ENCODE data around the gene ABCG4. TPM values are rescaled to one million over a fixed set of nuclear protein-coding genes. Genes with fewer than 3 reads are reported as not detected.
A peak's percentile ranks its signal among the peaks of the same experiment; 100 is the strongest.
"Not testable (repeated sequence)": the region's sequence is repeated elsewhere in the genome, so short reads cannot be mapped to it uniquely, and the experiment has no call there.

Gene ABCG4
- total RNA-seq, 1 donor from 2014 or later, result 1.1 TPM

- intact Hi-C loops (cut with micrococcal nuclease), result no loop called here
- ATAC-seq (peak; percentile 67), DNase-seq (no peak)
Observed at GRCh38 chr11:119195680-119196079, 46.8 kb downstream of the ABCG4 start.

DNA sequence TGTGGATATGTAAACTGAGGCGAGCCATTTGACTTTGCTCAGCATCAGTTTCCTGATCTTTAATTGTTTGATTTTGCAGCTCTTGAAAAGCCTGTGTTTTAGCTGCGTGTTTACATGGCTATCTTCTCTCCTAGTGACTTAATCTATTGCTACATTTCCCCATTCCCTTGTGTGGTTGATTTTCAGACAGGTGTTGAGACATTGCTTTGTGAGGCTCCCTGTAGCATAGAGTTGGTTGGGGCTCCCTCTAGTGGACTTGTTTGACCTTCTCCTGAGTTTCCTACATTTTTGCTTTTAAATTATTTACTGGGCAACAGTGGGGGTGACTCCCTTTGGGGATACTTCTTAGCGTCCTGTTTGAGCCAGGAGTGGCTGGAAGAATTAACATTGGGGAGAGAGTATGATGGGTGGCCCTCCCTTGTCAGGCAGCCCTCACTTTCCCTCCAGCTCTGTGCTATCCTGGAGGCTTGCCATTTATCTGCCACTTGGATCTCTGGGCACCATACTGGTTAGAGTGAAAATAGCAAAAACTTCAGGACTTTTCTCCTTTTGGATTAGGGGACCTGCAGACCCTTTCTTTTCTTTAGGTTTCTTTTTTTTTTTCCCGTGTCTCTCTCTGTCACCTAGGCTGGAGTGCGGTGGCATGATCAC lies 48.1 kb downstream of the ABCG4 start:
- ATAC-seq (peak; percentile 89), DNase-seq (no peak)
- intact Hi-C loops (cut with micrococcal nuclease), result no loop called here

DNA sequence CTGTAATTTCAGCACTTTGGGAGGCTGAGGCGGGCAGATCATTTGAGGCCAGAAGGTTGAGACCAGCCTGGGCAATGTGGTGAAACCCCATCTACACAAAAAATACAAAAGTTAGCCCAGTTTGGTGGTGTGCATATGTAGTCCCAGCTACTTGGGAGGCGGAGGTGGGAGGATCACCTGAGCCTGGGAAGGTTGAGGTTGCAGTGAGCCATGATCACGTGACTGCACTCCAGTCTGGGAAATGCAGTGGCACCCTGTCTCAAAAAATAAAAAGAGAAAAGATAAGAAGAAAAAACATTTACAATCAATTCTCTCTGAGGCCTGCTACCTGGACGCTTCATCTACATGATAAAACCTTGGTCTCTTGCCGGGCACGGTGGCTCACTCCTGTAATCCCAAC lies 50.1 kb downstream of the ABCG4 start:
- intact Hi-C loops (cut with micrococcal nuclease), result no loop called here
- ATAC-seq (no peak), DNase-seq (no peak)

DNA sequence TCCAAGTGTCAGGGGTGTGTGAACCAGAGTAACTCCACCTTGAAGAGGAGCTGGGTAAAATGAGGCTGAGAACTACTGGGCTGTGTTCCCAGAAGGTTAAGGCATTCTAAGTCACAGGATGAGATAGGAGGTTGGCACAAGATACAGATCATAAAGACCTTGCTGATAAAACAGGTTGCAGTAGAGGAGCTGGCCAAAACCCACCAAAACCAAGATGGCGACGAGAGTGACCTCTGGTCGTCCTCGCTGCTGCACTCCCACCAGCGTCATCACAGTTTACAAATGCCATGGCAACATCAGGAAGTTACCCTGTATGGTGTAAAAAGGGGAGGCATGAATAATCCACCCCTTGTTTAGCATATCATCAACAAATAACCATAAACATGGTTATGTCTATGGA lies 52.4 kb downstream of the ABCG4 start:
- DNase-seq; ATAC-seq; intact Hi-C loops (cut with micrococcal nuclease): not testable (repeated sequence)

- intact Hi-C loops (cut with micrococcal nuclease), result no loop called here
Observed at GRCh38 chr11:119202554-119202953, 53.7 kb downstream of the ABCG4 start.

DNA sequence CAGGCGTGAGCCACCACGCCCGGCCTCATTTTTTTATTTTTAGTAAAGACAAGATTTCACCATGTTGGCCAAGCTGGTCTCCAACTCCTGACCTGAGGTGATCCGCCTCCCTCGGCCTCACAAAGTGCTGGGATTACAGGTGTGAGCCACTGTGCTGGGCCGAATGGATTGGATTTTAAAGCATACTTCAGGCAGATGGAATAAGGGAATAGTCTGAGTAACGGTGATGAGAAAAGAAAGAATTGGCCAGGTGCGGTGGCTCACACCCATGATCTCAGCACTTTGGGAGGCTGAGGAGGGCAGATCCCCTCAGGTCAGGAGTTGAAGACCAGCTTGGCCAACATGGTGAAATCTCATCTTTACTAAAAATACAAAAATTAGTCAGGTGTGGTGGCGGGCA lies 55.2 kb downstream of the ABCG4 start:
- ATAC-seq (no peak), DNase-seq (no peak)
- intact Hi-C loops (cut with micrococcal nuclease), result no loop called here

More at GRCh38 chr11:119202554-119202953, 53.7 kb downstream of the ABCG4 start:
- no peak for DNase-seq
- no peak for ATAC-seq

DNA sequence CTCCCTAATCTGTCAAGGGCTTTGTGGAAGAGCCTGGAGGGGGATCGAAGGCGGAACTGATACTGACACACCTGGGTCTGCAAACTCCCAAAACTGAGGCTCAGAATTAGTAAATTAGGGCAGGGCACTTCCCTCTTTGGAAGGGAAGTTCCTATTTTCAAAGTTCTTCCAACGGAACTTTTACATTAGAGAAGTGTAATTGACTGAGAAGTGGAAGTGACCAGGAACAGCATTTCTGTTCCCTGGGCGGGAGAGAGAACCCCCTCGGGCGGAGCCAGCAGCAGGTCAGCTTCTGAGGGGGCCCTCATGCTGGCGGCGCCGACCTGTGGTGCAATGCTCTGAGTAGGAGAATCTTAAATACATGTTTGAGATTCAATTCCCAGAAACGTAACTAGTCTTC lies 56.2 kb downstream of the ABCG4 start:
- DNase-seq (peak; percentile 50), ATAC-seq (no peak)
- intact Hi-C loops (cut with micrococcal nuclease), result loop anchor here (5.0 kb wide), 1 partner anchor 77 kb away; no protein-coding TSS in a partner anchor

GRCh38 chr11:119205574-119206510 lies 57.0 kb downstream of the ABCG4 start, which contains the start of gene CBL:
Gene CBL, plus strand, starts transcription at chr11:119206339. Its CDS starts 79 bp downstream, at chr11:119206418.
- intact Hi-C loops (cut with micrococcal nuclease), result loop anchor here (5.0 kb wide), 1 partner anchor 76 kb away; no protein-coding TSS in a partner anchor
- DNase-seq, result peak; percentile 96
- ATAC-seq, result peak; percentile 97

DNA sequence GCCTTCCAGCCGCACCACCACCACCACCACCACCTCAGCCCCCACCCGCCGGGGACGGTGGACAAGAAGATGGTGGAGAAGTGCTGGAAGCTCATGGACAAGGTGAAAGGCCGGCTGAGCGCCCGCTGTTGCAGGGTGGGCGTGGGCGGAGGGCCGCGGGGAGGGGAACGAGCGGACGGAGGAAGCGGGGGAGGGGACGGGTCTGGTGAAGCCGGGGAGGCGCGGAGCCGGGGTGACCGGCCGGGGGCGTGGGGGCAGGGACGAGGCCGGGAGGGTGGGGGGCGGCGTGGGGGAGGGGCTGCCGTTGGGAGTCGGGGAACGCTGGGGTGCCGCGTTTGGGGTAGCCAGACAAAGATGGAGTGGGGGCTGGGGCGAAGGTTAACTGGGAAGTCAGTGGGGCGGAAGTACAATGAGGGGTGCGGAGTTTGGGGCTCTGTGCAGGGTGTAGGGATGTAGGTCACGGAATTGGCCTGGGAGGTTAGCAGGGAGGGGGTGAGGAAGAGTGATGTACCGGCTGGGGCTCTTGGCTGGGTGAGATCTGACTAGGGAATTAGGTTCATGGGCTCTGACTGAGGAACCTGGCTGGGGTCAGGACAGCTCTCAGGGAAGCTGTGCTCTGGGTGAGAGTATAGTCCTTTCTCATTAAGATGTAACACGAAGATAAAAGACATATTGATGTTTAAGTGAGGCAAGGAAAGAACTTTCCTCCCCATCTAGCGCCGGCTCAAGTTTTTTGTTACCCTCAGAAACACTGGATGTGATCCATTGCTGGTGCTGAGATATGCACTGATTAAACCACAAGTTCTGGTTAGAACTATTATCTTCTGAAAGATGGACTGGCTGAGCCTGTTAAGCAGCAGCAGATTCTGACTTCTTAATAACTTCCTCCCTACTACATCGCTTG lies 57.9 kb downstream of the ABCG4 start:
- ATAC-seq (peak; percentile 41), DNase-seq (peak; percentile 65)
- intact Hi-C loops (cut with micrococcal nuclease), result loop anchor here (5.0 kb wide), 1 partner anchor 76 kb away; no protein-coding TSS in a partner anchor

DNA sequence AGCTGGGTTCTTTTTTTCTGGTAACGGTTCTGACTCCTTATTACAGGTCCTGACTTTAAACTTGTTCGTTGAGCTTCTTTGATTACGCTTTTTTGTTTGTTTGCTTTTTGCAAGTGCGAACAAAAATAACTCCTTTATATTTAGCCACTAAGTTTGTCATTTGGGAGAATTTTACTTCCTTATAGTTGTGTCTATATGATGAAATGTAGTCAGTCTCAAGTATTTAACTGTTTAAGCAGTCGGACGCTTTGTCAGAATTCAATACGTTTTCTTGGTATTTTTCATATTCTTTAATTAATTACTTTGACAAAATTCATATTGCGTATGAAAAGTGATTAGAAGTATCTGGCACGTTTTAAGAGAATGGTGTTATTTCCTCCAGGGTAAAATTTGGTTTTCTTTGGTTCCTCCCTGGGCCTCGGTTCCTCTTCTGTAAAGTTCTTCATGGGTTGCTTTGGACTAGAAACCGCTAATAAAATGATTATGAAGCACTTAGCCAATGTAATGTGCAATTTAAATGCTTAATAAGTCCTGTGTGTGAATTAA lies 58.6 kb downstream of the ABCG4 start:
- ATAC-seq, result no peak
- DNase-seq, result no peak
- intact Hi-C loops (cut with micrococcal nuclease), result loop anchor here (5.0 kb wide), 1 partner anchor 75 kb away; no protein-coding TSS in a partner anchor

GRCh38 chr11:119209186-119209585 lies 60.3 kb downstream of the ABCG4 start:
- DNase-seq (no peak), ATAC-seq (no peak)
- intact Hi-C loops (cut with micrococcal nuclease), result loop anchor here (5.0 kb wide), 1 partner anchor 73 kb away; no protein-coding TSS in a partner anchor

GRCh38 chr11:119210050-119210449 lies 61.2 kb downstream of the ABCG4 start:
- DNase-seq, result no peak
- intact Hi-C loops (cut with micrococcal nuclease), result no loop called here

More at GRCh38 chr11:119210050-119210449, 61.2 kb downstream of the ABCG4 start:
- no peak for ATAC-seq

Other genes starting within 250 kb of the ABCG4 start
- gene BCL9L, start 223.1 kb upstream of the ABCG4 start, total RNA-seq, result 44.7 TPM
- gene UPK2, start 192.8 kb upstream of the ABCG4 start, total RNA-seq, result not detected
- not detected for gene FOXR1, start 177.3 kb upstream of the ABCG4 start, total RNA-seq
- gene CENATAC, start 150.9 kb upstream of the ABCG4 start, total RNA-seq, result 9.4 TPM
- 813 TPM for gene RPS25, start 130.7 kb upstream of the ABCG4 start, total RNA-seq
- 30.4 TPM for gene TRAPPC4, start 130.3 kb upstream of the ABCG4 start, total RNA-seq
- gene SLC37A4, start 118.2 kb upstream of the ABCG4 start, total RNA-seq, result 8.1 TPM
- gene HYOU1, start 91.8 kb upstream of the ABCG4 start, total RNA-seq, result 64.0 TPM
- gene VPS11, start 81.2 kb upstream of the ABCG4 start, total RNA-seq, result 23.0 TPM
- gene HMBS, start 64.2 kb upstream of the ABCG4 start, total RNA-seq, result 24.9 TPM
- 18.6 TPM for gene DPAGT1, start 47.2 kb upstream of the ABCG4 start, total RNA-seq
- gene C2CD2L, start 41.7 kb upstream of the ABCG4 start, total RNA-seq, result 9.6 TPM
- gene HINFP, start 27.5 kb upstream of the ABCG4 start, total RNA-seq, result 12.8 TPM
- gene NLRX1, start 19.7 kb downstream of the ABCG4 start, total RNA-seq, result 31.2 TPM
- 1.1 TPM for gene NHERF4, start 36.4 kb downstream of the ABCG4 start, total RNA-seq
- gene CBL, start 57.3 kb downstream of the ABCG4 start, total RNA-seq, result 7.1 TPM
- 44.7 TPM for gene MCAM, start 168.1 kb downstream of the ABCG4 start, total RNA-seq
- 13.2 TPM for gene RNF26, start 185.5 kb downstream of the ABCG4 start, total RNA-seq
- gene C1QTNF5, start 191.8 kb downstream of the ABCG4 start, total RNA-seq, result 14.4 TPM
- gene MFRP, start 197.7 kb downstream of the ABCG4 start, total RNA-seq, result not detected
- 173 TPM for gene USP2, start 232.6 kb downstream of the ABCG4 start, total RNA-seq

All from left ventricle myocardium superior (tissue), 1 donor.